HepG2 (cell line): Measurements from ENCODE around the gene WSCD2. TPM values are rescaled to one million over a fixed set of nuclear protein-coding genes. Genes with fewer than 3 reads are reported as not detected.

Experiments used
- ATAC-seq: fragments of 200-7000 bp; cut with Tn5 transposase; 3 replicates; pipeline ENCODE4 v1.9.1; 2020; ENCODE audit warnings: mild to moderate bottlenecking, moderate library complexity
- BruUV-seq: library from RNA; stranded (reverse); fragments of 400-500 nt; replicated peaks from 2 replicates; lab custom pipeline; 2021; lab: Mats Ljungman, UMichigan
- CTCF ChIA-PET: fragments of 300-600 bp; formaldehyde crosslinking; extraction: SDS; loops from one replicate; lab custom pipeline; 2021; ENCODE audit warnings: low total read pairs, inconsistent platforms, low intra/inter-chr PET ratio; lab: Yijun Ruan, JAX
- POLR2A ChIA-PET: fragments of 350-600 bp; sonication (Branson Sonifier 250); formaldehyde crosslinking; loops from one replicate; lab custom pipeline; 2020; ENCODE audit warnings: antibody characterized with exemption, inconsistent platforms; lab: Yijun Ruan, JAX
- DNase-seq: peaks from one replicate; pipeline ENCODE4 v3.0.0-alpha.2; 2015; ENCODE audit warnings: low spot score
- FAIRE-seq: peaks from 3 replicates; lab custom pipeline; 2011; peaks lifted over from hg19 to GRCh38; lab: Jason Lieb, UNC
- H2AFZ ChIP-seq: one replicate; pipeline ENCODE4 v1.6.1; 2011; ENCODE audit warnings: low read length, inconsistent platforms
- H3K27ac ChIP-seq: fragments of 300-600 bp; 3 replicates; pipeline ENCODE4 v1.8.0; 2011; ENCODE audit warnings: mixed run types, mild to moderate bottlenecking, mixed read lengths, low read length, inconsistent platforms; ENCODE audit not compliant: insufficient read depth; ENCODE audit errors: extremely low read length
- H3K27me3 ChIP-seq, 2 experiments: fragments of 200-600 bp in 1 of 2; 2 replicates in 1 of 2; 3 replicates in 1 of 2; pipeline versions ENCODE4 v1.6.0 to v1.8.0; 2011; ENCODE audit warnings: low read length in 2 of 2, mild to moderate bottlenecking in 2 of 2, moderate library complexity in 2 of 2, inconsistent platforms in 1 of 2; ENCODE audit not compliant: insufficient read depth in 2 of 2, control insufficient read depth in 1 of 2
- H3K36me3 ChIP-seq, 2 experiments: fragments of 200-600 bp in 1 of 2; replicated peaks in 1 of 2; 2 replicates in 1 of 2; 3 replicates in 1 of 2; pipeline versions ENCODE4 v1.5.1 to v1.8.0; 2011; ENCODE audit warnings: low read length in 2 of 2, inconsistent platforms in 1 of 2; ENCODE audit not compliant: insufficient read depth in 2 of 2, control insufficient read depth in 1 of 2
- H3K4me1 ChIP-seq: 2 replicates; pipeline ENCODE4 v1.5.1; 2012; ENCODE audit warnings: low read length, inconsistent platforms; ENCODE audit not compliant: insufficient read depth
- H3K4me2 ChIP-seq: 2 replicates; pipeline ENCODE4 v1.6.0; 2011; ENCODE audit warnings: low read depth, low read length, inconsistent platforms
- H3K4me3 ChIP-seq, 3 experiments: fragments of 200-600 bp in 1 of 3; sonication (generic), shearing (Covaris generic) in 1 of 3; replicated peaks in 1 of 3; 2 replicates each; pipeline ENCODE4 v1.5.1; 2011 to 2016; ENCODE audit warnings: low read length in 3 of 3, inconsistent platforms in 2 of 3, low read depth in 2 of 3, mild to moderate bottlenecking in 2 of 3, control low read depth in 1 of 3, mixed read lengths in 1 of 3; ENCODE audit not compliant: insufficient read depth in 1 of 3
- H3K79me2 ChIP-seq: one replicate; pipeline ENCODE4 v1.6.1; 2011; ENCODE audit warnings: low read length, inconsistent platforms; ENCODE audit not compliant: insufficient read depth
- H3K9ac ChIP-seq: 2 replicates; pipeline ENCODE4 v1.6.0; 2011; ENCODE audit warnings: mild to moderate bottlenecking, low read depth, low read length, inconsistent platforms; ENCODE audit not compliant: insufficient read depth
- H3K9me3 ChIP-seq: 2 replicates; pipeline ENCODE4 v1.5.1; 2012; ENCODE audit warnings: mild to moderate bottlenecking, low read length
- H4K20me1 ChIP-seq: 2 replicates; pipeline ENCODE4 v1.6.0; 2011; ENCODE audit warnings: inconsistent platforms, mild to moderate bottlenecking, low read length, moderate library complexity; ENCODE audit not compliant: insufficient read depth
- NCOA5 ChIP-seq: sonication (generic); formaldehyde crosslinking; IDR thresholded peaks from 2 replicates; pipeline ENCODE4 v1.4.0; 2020; ENCODE audit warnings: missing genetic modification reagents
- RBAK ChIP-seq: sonication (generic); formaldehyde crosslinking; IDR thresholded peaks from 2 replicates; pipeline ENCODE4 v1.5.1; 2020; ENCODE audit warnings: mild to moderate bottlenecking, missing genetic modification reagents
- TARDBP ChIP-seq: sonication (generic); formaldehyde crosslinking; IDR thresholded peaks from 2 replicates; pipeline ENCODE4 v1.8.0; 2022; ENCODE audit warnings: mild to moderate bottlenecking, missing genetic modification reagents
- ZFP82 ChIP-seq: sonication (generic); formaldehyde crosslinking; IDR thresholded peaks from 2 replicates; pipeline ENCODE4 v1.5.1; 2020; ENCODE audit warnings: mild to moderate bottlenecking, missing genetic modification reagents, borderline replicate concordance
- ZNF138 ChIP-seq: sonication (generic); formaldehyde crosslinking; IDR thresholded peaks from 2 replicates; pipeline ENCODE4 v1.5.0; 2020; ENCODE audit warnings: mild to moderate bottlenecking, low read depth, missing genetic modification reagents
- ZNF180 ChIP-seq: sonication (generic); formaldehyde crosslinking; IDR thresholded peaks from 2 replicates; pipeline ENCODE4 v1.4.0; 2020; ENCODE audit warnings: low read depth, missing genetic modification reagents, borderline replicate concordance
- ZNF549 ChIP-seq: sonication (generic); formaldehyde crosslinking; IDR thresholded peaks from 2 replicates; pipeline ENCODE4 v1.5.0; 2020; ENCODE audit warnings: missing genetic modification reagents
- ZNF879 ChIP-seq: sonication (generic); formaldehyde crosslinking; IDR thresholded peaks from 2 replicates; pipeline ENCODE4 v1.8.1; 2023; ENCODE audit warnings: missing genetic modification reagents
- WGBS: methylation state at CpG from one replicate; pipeline ENCODE4 v1.1.6; 2017; ENCODE audit warnings: low lambda C conversion rate; 5-methylcytosine and 5-hydroxymethylcytosine counted together
- in situ Hi-C: cut with HindIII; loops from 2 replicates; pipeline ENCODE4 v1.10.0; 2017; ENCODE audit warnings: low pct_unique_long_range_greater_than_20kb; ENCODE audit not compliant: extremely low pct_ligation_motif_present
- intact Hi-C: fragments of 100-400 bp; cut with micrococcal nuclease; formaldehyde crosslinking; loops from one replicate; pipeline ENCODE4 v1.10.0; 2022; ENCODE audit not compliant: unreplicated experiment
- polyA plus RNA-seq, 8 experiments: library from polyadenylated mRNA; depleted of rRNA in 3 of 8; stranded (reverse) in 7 of 8; unstranded in 1 of 8; fragments of >200 nt; fragmentation: Illumina TruSeq in 4 of 8; extraction: Trizol in 4 of 8; gene quantifications; 2 replicates each; pipeline versions ENCODE4 v1.2.1 to v1.2.3, GENCODE V29; 2011 to 2016; ENCODE audit warnings: low read depth in 4 of 8, missing spikeins in 1 of 8, mixed read lengths in 1 of 8; ENCODE audit not compliant: insufficient read depth in 1 of 8
- total RNA-seq, 5 experiments: library from RNA; depleted of rRNA; stranded (reverse); fragments of >200 nt; fragmentation: Illumina TruSeq; extraction: Trizol; gene quantifications; 2 replicates each; pipeline ENCODE4 v1.2.3, GENCODE V29; 2016; ENCODE audit warnings: low read depth in 1 of 5
- TF ChIP-seq, protein P1 (sequence below): sonication (generic); formaldehyde crosslinking; IDR thresholded peaks from 2 replicates; pipeline ENCODE4 v1.5.1; 2020; ENCODE audit warnings: missing genetic modification reagents, mild to moderate bottlenecking, borderline replicate concordance
- TF ChIP-seq, protein P2 (sequence below): sonication (generic); formaldehyde crosslinking; IDR thresholded peaks from 2 replicates; pipeline ENCODE4 v1.4.0; 2020; ENCODE audit warnings: mild to moderate bottlenecking, missing genetic modification reagents
- TF ChIP-seq, protein P3 (sequence below): sonication (generic); formaldehyde crosslinking; IDR thresholded peaks from 2 replicates; pipeline ENCODE4 v1.8.0; 2022; ENCODE audit warnings: mild to moderate bottlenecking, missing genetic modification reagents
- TF ChIP-seq, protein P4 (sequence below): sonication (generic); formaldehyde crosslinking; IDR thresholded peaks from 2 replicates; pipeline ENCODE4 v1.9.0; 2022; ENCODE audit warnings: missing genetic modification reagents, mild to moderate bottlenecking, borderline replicate concordance

WSCD2 gene
- total and polyA plus RNA-seq, 2 of the 13 experiments (the other 11 are each of a cell fraction or from before 2014, with no cell fraction given): not detected

DNA sequence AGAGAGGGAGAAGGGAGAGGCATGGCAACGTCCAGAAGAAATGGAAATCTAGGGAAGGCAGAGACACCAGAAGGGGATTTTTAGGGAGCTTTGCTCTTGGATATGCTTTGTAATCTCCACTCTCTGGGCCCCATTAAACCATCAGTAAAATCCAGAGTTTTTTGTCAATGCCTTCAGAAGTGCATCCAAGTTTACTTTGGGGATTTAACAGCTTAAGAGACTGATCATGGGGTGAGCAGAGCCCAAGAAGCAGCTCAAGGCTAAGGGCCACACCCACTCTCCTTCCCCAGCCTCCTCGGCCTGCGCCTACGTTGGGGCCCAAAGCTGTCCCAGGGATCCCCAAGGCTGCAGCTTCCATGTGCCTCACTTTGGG is 37.4 kb upstream of the WSCD2 start:
- Histone ChIP-seq H3K27ac (no peak overlapping the region), H3K79me2 (no peaks in the 10 kb centered on the region), H2AFZ (no peak overlapping the region), H3K4me1 (no peaks in the 10 kb centered on the region), H3K36me3 (no peaks in the 10 kb centered on the region), H3K4me2 (no peak overlapping the region), H4K20me1 (no peaks in the 10 kb centered on the region), H3K4me3 (no peak overlapping the region), H3K27me3 (peaks cover 0 to 8% of the 10 kb centered on the region in 2 experiments; a peak in 2 of 5 replicates), H3K9me3 (no peaks in the 10 kb centered on the region), H3K9ac (no peak overlapping the region)
- DNase-seq (no peak), FAIRE-seq (no peak), ATAC-seq (no peak)
- BruUV-seq: no TSS peak
- WGBS: 6% methylated on average over 1 of the region's 4 CpGs
- in situ Hi-C loops: no loop called here
- no peak for TF ChIP-seq ZNF138 (CRISPR knock-in tag)
- TF ChIP-seq, protein P1, sequence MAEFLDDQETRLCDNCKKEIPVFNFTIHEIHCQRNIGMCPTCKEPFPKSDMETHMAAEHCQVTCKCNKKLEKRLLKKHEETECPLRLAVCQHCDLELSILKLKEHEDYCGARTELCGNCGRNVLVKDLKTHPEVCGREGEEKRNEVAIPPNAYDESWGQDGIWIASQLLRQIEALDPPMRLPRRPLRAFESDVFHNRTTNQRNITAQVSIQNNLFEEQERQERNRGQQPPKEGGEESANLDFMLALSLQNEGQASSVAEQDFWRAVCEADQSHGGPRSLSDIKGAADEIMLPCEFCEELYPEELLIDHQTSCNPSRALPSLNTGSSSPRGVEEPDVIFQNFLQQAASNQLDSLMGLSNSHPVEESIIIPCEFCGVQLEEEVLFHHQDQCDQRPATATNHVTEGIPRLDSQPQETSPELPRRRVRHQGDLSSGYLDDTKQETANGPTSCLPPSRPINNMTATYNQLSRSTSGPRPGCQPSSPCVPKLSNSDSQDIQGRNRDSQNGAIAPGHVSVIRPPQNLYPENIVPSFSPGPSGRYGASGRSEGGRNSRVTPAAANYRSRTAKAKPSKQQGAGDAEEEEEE (CRISPR knock-in tag): no peak
- TF ChIP-seq ZNF879: no peak
- TF ChIP-seq, protein P2, sequence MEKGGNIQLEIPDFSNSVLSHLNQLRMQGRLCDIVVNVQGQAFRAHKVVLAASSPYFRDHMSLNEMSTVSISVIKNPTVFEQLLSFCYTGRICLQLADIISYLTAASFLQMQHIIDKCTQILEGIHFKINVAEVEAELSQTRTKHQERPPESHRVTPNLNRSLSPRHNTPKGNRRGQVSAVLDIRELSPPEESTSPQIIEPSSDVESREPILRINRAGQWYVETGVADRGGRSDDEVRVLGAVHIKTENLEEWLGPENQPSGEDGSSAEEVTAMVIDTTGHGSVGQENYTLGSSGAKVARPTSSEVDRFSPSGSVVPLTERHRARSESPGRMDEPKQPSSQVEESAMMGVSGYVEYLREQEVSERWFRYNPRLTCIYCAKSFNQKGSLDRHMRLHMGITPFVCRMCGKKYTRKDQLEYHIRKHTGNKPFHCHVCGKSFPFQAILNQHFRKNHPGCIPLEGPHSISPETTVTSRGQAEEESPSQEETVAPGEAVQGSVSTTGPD (CRISPR knock-in tag): no peak
- TF ChIP-seq, protein P3, sequence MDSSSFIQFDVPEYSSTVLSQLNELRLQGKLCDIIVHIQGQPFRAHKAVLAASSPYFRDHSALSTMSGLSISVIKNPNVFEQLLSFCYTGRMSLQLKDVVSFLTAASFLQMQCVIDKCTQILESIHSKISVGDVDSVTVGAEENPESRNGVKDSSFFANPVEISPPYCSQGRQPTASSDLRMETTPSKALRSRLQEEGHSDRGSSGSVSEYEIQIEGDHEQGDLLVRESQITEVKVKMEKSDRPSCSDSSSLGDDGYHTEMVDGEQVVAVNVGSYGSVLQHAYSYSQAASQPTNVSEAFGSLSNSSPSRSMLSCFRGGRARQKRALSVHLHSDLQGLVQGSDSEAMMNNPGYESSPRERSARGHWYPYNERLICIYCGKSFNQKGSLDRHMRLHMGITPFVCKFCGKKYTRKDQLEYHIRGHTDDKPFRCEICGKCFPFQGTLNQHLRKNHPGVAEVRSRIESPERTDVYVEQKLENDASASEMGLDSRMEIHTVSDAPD (CRISPR knock-in tag): no peak
- no peak for TF ChIP-seq ZFP82
- no peak for TF ChIP-seq RBAK (CRISPR knock-in tag)
- no peak for TF ChIP-seq NCOA5 (CRISPR knock-in tag)
- TF ChIP-seq ZNF549 (CRISPR knock-in tag): no peak
- TF ChIP-seq TARDBP (CRISPR knock-in tag): no peak
- TF ChIP-seq, protein P4, sequence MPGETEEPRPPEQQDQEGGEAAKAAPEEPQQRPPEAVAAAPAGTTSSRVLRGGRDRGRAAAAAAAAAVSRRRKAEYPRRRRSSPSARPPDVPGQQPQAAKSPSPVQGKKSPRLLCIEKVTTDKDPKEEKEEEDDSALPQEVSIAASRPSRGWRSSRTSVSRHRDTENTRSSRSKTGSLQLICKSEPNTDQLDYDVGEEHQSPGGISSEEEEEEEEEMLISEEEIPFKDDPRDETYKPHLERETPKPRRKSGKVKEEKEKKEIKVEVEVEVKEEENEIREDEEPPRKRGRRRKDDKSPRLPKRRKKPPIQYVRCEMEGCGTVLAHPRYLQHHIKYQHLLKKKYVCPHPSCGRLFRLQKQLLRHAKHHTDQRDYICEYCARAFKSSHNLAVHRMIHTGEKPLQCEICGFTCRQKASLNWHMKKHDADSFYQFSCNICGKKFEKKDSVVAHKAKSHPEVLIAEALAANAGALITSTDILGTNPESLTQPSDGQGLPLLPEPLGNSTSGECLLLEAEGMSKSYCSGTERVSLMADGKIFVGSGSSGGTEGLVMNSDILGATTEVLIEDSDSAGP (CRISPR knock-in tag): no peak
- TF ChIP-seq ZNF180 (CRISPR knock-in tag): no peak
- intact Hi-C loops: no loop called here
- ChIA-PET CTCF (no interaction called here), POLR2A (no interaction called here)
